GM12878 (cell line): ENCODE measurements around the gene POLR1A. TPM values are rescaled to one million over a fixed set of nuclear protein-coding genes. Genes with fewer than 3 reads are reported as not detected.

Source experiments
- ATAC-seq: fragments of 200-7000 bp; cut with Tn5 transposase; 3 replicates; pipeline ENCODE4 v1.9.1; 2020; ENCODE audit warnings: mild to moderate bottlenecking, moderate library complexity
- BruUV-seq: library from RNA; stranded (reverse); fragments of 400-500 nt; replicated peaks from 2 replicates; lab custom pipeline; 2021; lab: Mats Ljungman, UMichigan
- CTCF ChIA-PET: fragments of 300-600 bp; sonication (Branson Sonifier 250); formaldehyde crosslinking; extraction: SDS; loops from one replicate; lab custom pipeline; 2021; ENCODE audit warnings: inconsistent platforms; lab: Yijun Ruan, JAX
- POLR2A ChIA-PET: fragments of 350-600 bp; formaldehyde crosslinking; extraction: SDS; loops from one replicate; lab custom pipeline; 2021; ENCODE audit warnings: inconsistent platforms; lab: Charles Lee
- RAD21 ChIA-PET: fragments of 300-600 bp; sonication (Branson Sonifier 250); formaldehyde crosslinking; loops from one replicate; lab custom pipeline; 2023; ENCODE audit warnings: antibody characterized with exemption; ENCODE audit not compliant: unreplicated experiment; lab: Charles Lee
- SMC1A ChIA-PET: fragments of 300-600 bp; sonication (Branson Sonifier 250); formaldehyde crosslinking; loops from one replicate; lab custom pipeline; 2023; ENCODE audit not compliant: unreplicated experiment, uncharacterized antibody; lab: Charles Lee
- DNase-seq: peaks from one replicate; pipeline ENCODE4 v3.0.0-alpha.2; 2011; ENCODE audit warnings: low read depth, low spot score
- FAIRE-seq: peaks from 3 replicates; lab custom pipeline; 2011; peaks lifted over from hg19 to GRCh38; lab: Jason Lieb, UNC
- H2AFZ ChIP-seq: 2 replicates; pipeline ENCODE4 v1.6.0; 2011; ENCODE audit warnings: low read depth, low read length, control low read depth; ENCODE audit not compliant: control insufficient read depth
- H3K27ac ChIP-seq: 2 replicates; pipeline ENCODE4 v1.5.1; 2011; ENCODE audit warnings: control low read depth; ENCODE audit not compliant: control insufficient read depth, insufficient read depth
- H3K27me3 ChIP-seq, 2 experiments: replicated peaks in 1 of 2; 2 replicates each; pipeline versions ENCODE4 v1.6.0 to v1.6.1; 2011; ENCODE audit warnings: low read length in 1 of 2; ENCODE audit not compliant: control insufficient read depth in 2 of 2, insufficient read depth in 2 of 2
- H3K36me3 ChIP-seq, 2 experiments: 2 replicates each; pipeline ENCODE4 v1.5.1; 2011; ENCODE audit warnings: low read length in 1 of 2; ENCODE audit not compliant: control insufficient read depth in 2 of 2, insufficient read depth in 2 of 2
- H3K4me1 ChIP-seq: 2 replicates; pipeline ENCODE4 v1.6.1; 2011; ENCODE audit warnings: mild to moderate bottlenecking, low read length, moderate library complexity, mixed read lengths; ENCODE audit not compliant: control insufficient read depth, insufficient read depth
- H3K4me2 ChIP-seq: 2 replicates; pipeline ENCODE4 v1.6.0; 2011; ENCODE audit warnings: control low read depth; ENCODE audit not compliant: control insufficient read depth, insufficient read depth
- H3K4me3 ChIP-seq: fragments of 200-600 bp; sonication (generic); 2 replicates; pipeline ENCODE4 v1.5.1; 2016
- H3K79me2 ChIP-seq: 2 replicates; pipeline ENCODE4 v1.6.0; 2011; ENCODE audit warnings: low read length; ENCODE audit not compliant: control insufficient read depth, insufficient read depth
- H3K9ac ChIP-seq: 2 replicates; pipeline ENCODE4 v1.8.0; 2011; ENCODE audit warnings: low read length, control low read depth, mixed read lengths; ENCODE audit not compliant: control insufficient read depth, insufficient read depth
- H3K9me3 ChIP-seq: replicated peaks from 3 replicates; pipeline ENCODE4 v1.5.1; 2011; ENCODE audit warnings: mild to moderate bottlenecking, low read length; ENCODE audit not compliant: control insufficient read depth, insufficient read depth
- H4K20me1 ChIP-seq: 2 replicates; pipeline ENCODE4 v1.6.0; 2011; ENCODE audit not compliant: control insufficient read depth, insufficient read depth
- BMI1 ChIP-seq: fragments of 450-650 bp; IDR thresholded peaks from 2 replicates; pipeline ENCODE4 v1.6.1; 2016; ENCODE audit warnings: mild to moderate bottlenecking, moderate library complexity, borderline replicate concordance
- EED ChIP-seq: sonication (generic); IDR thresholded peaks from 2 replicates; pipeline ENCODE4 v1.6.1; 2016; ENCODE audit warnings: antibody characterized with exemption, low read depth
- MEF2B ChIP-seq: fragments of 450-650 bp; IDR thresholded peaks from 2 replicates; pipeline ENCODE4 v1.6.1; 2018; ENCODE audit warnings: mild to moderate bottlenecking, moderate library complexity; ENCODE audit not compliant: partially characterized antibody, poor library complexity, severe bottlenecking
- NBN ChIP-seq: fragments of 450-650 bp; IDR thresholded peaks from 2 replicates; pipeline ENCODE4 v1.6.1; 2016
- NFXL1 ChIP-seq: fragments of 450-650 bp; IDR thresholded peaks from 2 replicates; pipeline ENCODE4 v1.6.1; 2017; ENCODE audit warnings: antibody characterized with exemption, mild to moderate bottlenecking, borderline replicate concordance
- SMAD5 ChIP-seq: IDR thresholded peaks from 2 replicates; pipeline ENCODE4 v1.6.1; 2016; ENCODE audit warnings: antibody characterized with exemption, low read depth
- SMARCA5 ChIP-seq: fragments of 450-650 bp; IDR thresholded peaks from 2 replicates; pipeline ENCODE4 v1.6.1; 2017; ENCODE audit warnings: mild to moderate bottlenecking
- SREBF1 ChIP-seq: IDR thresholded peaks from 2 replicates; pipeline ENCODE4 v1.6.1; 2012; ENCODE audit warnings: mild to moderate bottlenecking, low read length
- TCF3 ChIP-seq: IDR thresholded peaks from 2 replicates; pipeline ENCODE4 v1.6.1; 2012; ENCODE audit warnings: low read depth, mild to moderate bottlenecking, low read length, borderline replicate concordance; ENCODE audit not compliant: insufficient read depth
- WRNIP1 ChIP-seq: IDR thresholded peaks from 2 replicates; pipeline ENCODE4 v1.6.1; 2011; ENCODE audit warnings: low read depth, low read length, improper control_type of control experiment, borderline replicate concordance
- ZNF24 ChIP-seq: fragments of 450-650 bp; IDR thresholded peaks from 2 replicates; pipeline ENCODE4 v1.6.1; 2017; ENCODE audit warnings: antibody characterized with exemption, mild to moderate bottlenecking
- ZSCAN29 ChIP-seq: fragments of 450-650 bp; IDR thresholded peaks from 2 replicates; pipeline ENCODE4 v1.6.1; 2017; ENCODE audit warnings: mild to moderate bottlenecking, moderate library complexity
- WGBS: methylation state at CpG from one replicate; pipeline ENCODE4 v1.1.6; 2016; ENCODE audit warnings: low lambda C conversion rate; ENCODE audit not compliant: insufficient replicate concordance, insufficient coverage; ENCODE audit errors: missing lambda C conversion rate; 5-methylcytosine and 5-hydroxymethylcytosine counted together
- in situ Hi-C: fragments of 300-500 bp; cut with MboI; formaldehyde crosslinking; loops from 9 replicates; pipeline ENCODE4 v1.14.3; 2018; ENCODE audit warnings: mixed read lengths
- intact Hi-C: fragments of 100-400 bp; cut with micrococcal nuclease; formaldehyde crosslinking; loops from one replicate; pipeline ENCODE4 v1.14.2; 2022; ENCODE audit not compliant: unreplicated experiment
- polyA plus RNA-seq, 11 experiments: library from polyadenylated mRNA; depleted of rRNA in 4 of 11; unstranded in 6 of 11; stranded (reverse) in 5 of 11; fragments of >200 nt; fragmentation: Nextera tagmentation in 4 of 11; fragmentation: Illumina TruSeq in 1 of 11; extraction: Ambion mirVana in 4 of 11; extraction: Trizol in 1 of 11; gene quantifications; 1 replicate in 1 of 11; 2 replicates in 10 of 11; pipeline versions ENCODE4 v1.2.1 to v1.2.3, GENCODE V29; 2011 to 2016; ENCODE audit warnings: inconsistent platforms in 2 of 11, missing spikeins in 2 of 11, low read depth in 1 of 11
- total RNA-seq, 4 experiments: library from RNA; depleted of rRNA in 3 of 4; stranded (reverse); fragments of >200 nt in 3 of 4; fragmentation: Illumina TruSeq in 1 of 4; extraction: Trizol in 1 of 4; gene quantifications; 2 replicates each; pipeline versions ENCODE4 v1.2.1 to v1.2.3, GENCODE V29; 2013 to 2021
- TF ChIP-seq, protein P1 (sequence below): fragments of 150-350 bp; IDR thresholded peaks from 2 replicates; pipeline ENCODE4 v1.6.1; 2016; ENCODE audit warnings: low read depth, low read length
- TF ChIP-seq, protein P2 (sequence below): IDR thresholded peaks from 2 replicates; pipeline ENCODE4 v1.6.1; 2012; ENCODE audit warnings: low read depth, low read length, improper control_type of control experiment
- TF ChIP-seq, protein P3 (sequence below): IDR thresholded peaks from 2 replicates; pipeline ENCODE4 v1.6.1; 2011; ENCODE audit warnings: borderline replicate concordance, low read depth, mild to moderate bottlenecking, moderate library complexity, mixed read lengths, low read length; ENCODE audit not compliant: insufficient read depth; ENCODE audit errors: extremely low read length
- TF ChIP-seq, protein P4 (sequence below): fragments of 450-650 bp; IDR thresholded peaks from 2 replicates; pipeline ENCODE4 v1.6.1; 2017; ENCODE audit warnings: low read depth, mild to moderate bottlenecking, moderate library complexity

The POLR1A gene
- total and polyA plus RNA-seq, 10 of the 15 experiments (the other 5 are each of a cell fraction or from before 2014, with no cell fraction given) = 2.1 to 53.9 (median 17.8) TPM

DNA sequence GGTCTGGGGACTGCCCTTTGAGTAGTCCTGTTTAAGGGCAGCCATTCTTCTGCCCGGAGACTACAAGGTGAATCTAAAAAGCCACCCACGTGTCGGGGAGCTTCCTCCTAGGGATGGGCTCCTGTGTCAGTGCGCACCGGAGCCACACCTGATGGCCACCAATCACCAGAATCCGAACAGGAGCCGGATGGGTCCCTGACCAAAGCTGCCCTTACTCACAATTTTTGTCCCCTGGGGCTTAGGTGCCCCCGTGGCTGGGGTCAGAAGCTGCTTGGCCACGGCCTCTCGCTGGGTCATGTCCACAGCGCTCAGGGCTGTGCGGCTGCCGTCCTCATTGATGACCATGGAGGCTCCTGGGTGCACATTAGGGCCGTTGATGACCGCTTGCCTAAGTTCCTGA, 30.9 kb downstream of the POLR1A start:
- Histone ChIP-seq H3K79me2 (no peaks in the 10 kb centered on the region), H3K4me2 (no peak overlapping the region), H3K9me3 (no peaks in the 10 kb centered on the region; the same call in 2 of the 3 replicates), H3K27me3 (no peaks in the 10 kb centered on the region), H3K36me3 (peaks cover 29 to 34% of the 10 kb centered on the region in 2 experiments), H3K4me3 (no peak overlapping the region), H4K20me1 (no peaks in the 10 kb centered on the region), H3K27ac (no peak overlapping the region), H2AFZ (no peak overlapping the region), H3K4me1 (peaks cover 9% of the 10 kb centered on the region), H3K9ac (no peak overlapping the region)
- 98% methylated on average over 15 of the region's 15 CpGs for WGBS
- no peak for ATAC-seq
- TF ChIP-seq, protein P1, sequence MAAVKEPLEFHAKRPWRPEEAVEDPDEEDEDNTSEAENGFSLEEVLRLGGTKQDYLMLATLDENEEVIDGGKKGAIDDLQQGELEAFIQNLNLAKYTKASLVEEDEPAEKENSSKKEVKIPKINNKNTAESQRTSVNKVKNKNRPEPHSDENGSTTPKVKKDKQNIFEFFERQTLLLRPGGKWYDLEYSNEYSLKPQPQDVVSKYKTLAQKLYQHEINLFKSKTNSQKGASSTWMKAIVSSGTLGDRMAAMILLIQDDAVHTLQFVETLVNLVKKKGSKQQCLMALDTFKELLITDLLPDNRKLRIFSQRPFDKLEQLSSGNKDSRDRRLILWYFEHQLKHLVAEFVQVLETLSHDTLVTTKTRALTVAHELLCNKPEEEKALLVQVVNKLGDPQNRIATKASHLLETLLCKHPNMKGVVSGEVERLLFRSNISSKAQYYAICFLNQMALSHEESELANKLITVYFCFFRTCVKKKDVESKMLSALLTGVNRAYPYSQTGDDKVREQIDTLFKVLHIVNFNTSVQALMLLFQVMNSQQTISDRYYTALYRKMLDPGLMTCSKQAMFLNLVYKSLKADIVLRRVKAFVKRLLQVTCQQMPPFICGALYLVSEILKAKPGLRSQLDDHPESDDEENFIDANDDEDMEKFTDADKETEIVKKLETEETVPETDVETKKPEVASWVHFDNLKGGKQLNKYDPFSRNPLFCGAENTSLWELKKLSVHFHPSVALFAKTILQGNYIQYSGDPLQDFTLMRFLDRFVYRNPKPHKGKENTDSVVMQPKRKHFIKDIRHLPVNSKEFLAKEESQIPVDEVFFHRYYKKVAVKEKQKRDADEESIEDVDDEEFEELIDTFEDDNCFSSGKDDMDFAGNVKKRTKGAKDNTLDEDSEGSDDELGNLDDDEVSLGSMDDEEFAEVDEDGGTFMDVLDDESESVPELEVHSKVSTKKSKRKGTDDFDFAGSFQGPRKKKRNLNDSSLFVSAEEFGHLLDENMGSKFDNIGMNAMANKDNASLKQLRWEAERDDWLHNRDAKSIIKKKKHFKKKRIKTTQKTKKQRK = no peak
- TF ChIP-seq WRNIP1 = no peak
- no peak for TF ChIP-seq NFXL1
- no peak for TF ChIP-seq SMAD5
- no peak for TF ChIP-seq NBN
- no peak for TF ChIP-seq SMARCA5
- no peak for TF ChIP-seq EED
- TF ChIP-seq, protein P2, sequence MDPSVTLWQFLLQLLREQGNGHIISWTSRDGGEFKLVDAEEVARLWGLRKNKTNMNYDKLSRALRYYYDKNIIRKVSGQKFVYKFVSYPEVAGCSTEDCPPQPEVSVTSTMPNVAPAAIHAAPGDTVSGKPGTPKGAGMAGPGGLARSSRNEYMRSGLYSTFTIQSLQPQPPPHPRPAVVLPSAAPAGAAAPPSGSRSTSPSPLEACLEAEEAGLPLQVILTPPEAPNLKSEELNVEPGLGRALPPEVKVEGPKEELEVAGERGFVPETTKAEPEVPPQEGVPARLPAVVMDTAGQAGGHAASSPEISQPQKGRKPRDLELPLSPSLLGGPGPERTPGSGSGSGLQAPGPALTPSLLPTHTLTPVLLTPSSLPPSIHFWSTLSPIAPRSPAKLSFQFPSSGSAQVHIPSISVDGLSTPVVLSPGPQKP = no peak
- TF ChIP-seq SREBF1 = no peak
- TF ChIP-seq, protein P3, sequence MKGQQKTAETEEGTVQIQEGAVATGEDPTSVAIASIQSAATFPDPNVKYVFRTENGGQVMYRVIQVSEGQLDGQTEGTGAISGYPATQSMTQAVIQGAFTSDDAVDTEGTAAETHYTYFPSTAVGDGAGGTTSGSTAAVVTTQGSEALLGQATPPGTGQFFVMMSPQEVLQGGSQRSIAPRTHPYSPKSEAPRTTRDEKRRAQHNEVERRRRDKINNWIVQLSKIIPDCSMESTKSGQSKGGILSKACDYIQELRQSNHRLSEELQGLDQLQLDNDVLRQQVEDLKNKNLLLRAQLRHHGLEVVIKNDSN = no peak
- TF ChIP-seq, protein P4, sequence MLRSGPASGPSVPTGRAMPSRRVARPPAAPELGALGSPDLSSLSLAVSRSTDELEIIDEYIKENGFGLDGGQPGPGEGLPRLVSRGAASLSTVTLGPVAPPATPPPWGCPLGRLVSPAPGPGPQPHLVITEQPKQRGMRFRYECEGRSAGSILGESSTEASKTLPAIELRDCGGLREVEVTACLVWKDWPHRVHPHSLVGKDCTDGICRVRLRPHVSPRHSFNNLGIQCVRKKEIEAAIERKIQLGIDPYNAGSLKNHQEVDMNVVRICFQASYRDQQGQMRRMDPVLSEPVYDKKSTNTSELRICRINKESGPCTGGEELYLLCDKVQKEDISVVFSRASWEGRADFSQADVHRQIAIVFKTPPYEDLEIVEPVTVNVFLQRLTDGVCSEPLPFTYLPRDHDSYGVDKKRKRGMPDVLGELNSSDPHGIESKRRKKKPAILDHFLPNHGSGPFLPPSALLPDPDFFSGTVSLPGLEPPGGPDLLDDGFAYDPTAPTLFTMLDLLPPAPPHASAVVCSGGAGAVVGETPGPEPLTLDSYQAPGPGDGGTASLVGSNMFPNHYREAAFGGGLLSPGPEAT = no peak
- no peak for TF ChIP-seq TCF3
- no peak for TF ChIP-seq BMI1
- TF ChIP-seq ZSCAN29 = no peak
- no peak for TF ChIP-seq ZNF24
- TF ChIP-seq MEF2B = no peak
- in situ Hi-C loops = loop anchor here (5.0 to 10.0 kb wide), 3 partner anchors 52 to 340 kb away; no protein-coding TSS in a partner anchor
- FAIRE-seq = no peak
- no peak for DNase-seq
- CTCF ChIA-PET = interaction anchor here (6.5 to 12.2 kb wide), 2 partner anchors 185 to 251 kb away, joined by 154 to 458 read pairs; partner anchors contain the start of gene ST3GAL5
- POLR2A ChIA-PET = interaction anchor here (1.0 kb wide), 1 partner anchor 39 kb away, joined by 3 read pairs; no protein-coding TSS in a partner anchor
- SMC1A ChIA-PET = interaction anchor here (0.6 to 9.1 kb wide), 4 partner anchors 39 to 259 kb away, joined by 3 to 286 read pairs (median 61); partner anchors contain the start of gene ST3GAL5
- BruUV-seq = no TSS peak
- RAD21 ChIA-PET = interaction anchor here (1.5 kb wide), 1 partner anchor 187 kb away, joined by 5 read pairs; no protein-coding TSS in a partner anchor
- intact Hi-C loops = no loop called here
